DMS 273 treated with DMSO at 0.1 percent for 48 hours (cell line): ENCODE data around the gene PJA2.
A peak's percentile ranks its signal among the peaks of the same experiment; 100 is the strongest.

Experiments
- DNase-seq: peaks from one replicate; lab custom pipeline; 2025; lab: John Stamatoyannopoulos, UW

The PJA2 gene

GRCh38 chr5:109408991-109409843 lies 557 bp downstream of the PJA2 start:
- DNase-seq = peak; percentile 58

GRCh38 chr5:109407913-109408312 lies 1.9 kb downstream of the PJA2 start:
- DNase-seq = no peak

GRCh38 chr5:109406719-109407118 lies 3.1 kb downstream of the PJA2 start:
- no peak for DNase-seq

- no peak for DNase-seq
Measured at GRCh38 chr5:109404428-109404960, 5.3 kb downstream of the PJA2 start.

DNA sequence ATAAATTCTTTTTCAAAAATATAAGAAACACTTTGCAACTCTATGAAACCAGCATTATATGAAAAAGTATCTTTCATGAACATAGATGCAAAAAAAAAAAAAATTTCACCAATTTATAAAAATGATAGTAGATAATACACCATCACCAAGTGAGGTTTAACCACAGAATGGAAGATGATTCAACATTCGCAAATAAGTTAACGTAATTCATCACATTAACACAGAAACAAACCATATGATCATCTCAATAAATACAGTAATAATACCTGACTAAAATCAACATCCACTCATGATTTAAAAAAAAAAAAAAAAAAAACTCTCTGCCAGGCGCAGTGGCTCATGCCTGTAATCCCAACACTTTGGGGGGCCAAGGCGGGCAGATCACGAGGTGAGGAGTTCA lies 6.3 kb downstream of the PJA2 start:
- no peak for DNase-seq

GRCh38 chr5:109399092-109399759 lies 10.5 kb downstream of the PJA2 start:
- DNase-seq = no peak

DNA sequence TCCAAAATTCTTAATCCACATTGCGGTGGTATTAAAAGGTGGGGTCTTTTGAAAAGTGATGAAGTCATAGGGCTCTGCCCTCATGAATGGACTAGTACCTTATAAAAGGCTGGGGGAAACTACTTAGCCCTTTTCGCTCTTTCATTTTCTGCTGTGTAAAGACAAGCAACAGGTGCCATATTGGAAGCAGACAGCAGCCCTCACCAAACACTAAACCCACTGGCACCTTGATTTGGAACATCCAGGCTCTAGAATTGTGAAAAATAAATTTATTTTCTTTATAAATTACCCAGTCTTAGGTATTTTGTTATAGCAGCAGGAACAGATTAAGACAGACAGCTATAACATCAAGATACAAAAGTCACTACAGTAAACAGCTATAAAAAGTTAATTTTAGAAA lies 12.8 kb downstream of the PJA2 start:
- no peak for DNase-seq

- DNase-seq = no peak
Measured at GRCh38 chr5:109394806-109395205, 15.0 kb downstream of the PJA2 start.

DNA sequence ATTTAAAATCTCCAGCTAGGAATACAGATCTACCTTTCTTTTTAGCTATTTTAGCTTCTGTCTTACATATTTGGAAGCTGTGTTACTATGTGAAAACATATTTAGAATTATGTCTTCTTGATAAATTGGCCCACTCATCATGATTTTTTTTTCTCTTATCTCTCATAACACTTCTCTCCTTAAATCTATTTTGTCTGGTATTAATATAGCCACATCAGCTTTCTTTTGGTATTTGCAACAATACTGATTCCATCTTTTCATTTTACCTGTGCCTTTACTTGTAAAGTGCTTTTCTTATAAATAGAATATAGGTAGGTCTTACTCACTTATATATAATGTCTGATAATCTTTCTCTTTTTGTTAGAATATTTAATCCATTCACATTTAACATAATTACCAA lies 19.6 kb downstream of the PJA2 start:
- DNase-seq = no peak

DNA sequence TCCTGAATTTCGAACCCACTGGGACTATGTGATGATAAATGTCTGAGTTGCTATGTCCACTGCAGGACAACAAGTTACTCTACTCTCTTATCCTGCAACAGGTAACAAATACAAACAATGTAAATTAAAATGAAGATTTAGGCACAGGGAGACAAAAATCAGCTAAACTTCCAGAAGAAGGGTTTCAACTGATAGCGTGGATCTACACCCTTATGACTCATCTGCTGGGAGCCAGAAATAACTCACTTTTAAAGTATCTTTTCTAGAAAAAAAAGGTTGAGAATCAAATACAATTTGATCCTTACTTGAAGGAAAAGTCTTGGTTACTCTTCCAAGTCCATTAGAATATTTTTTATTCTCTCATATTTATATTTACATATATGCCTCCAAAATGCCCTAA lies 21.4 kb downstream of the PJA2 start:
- no peak for DNase-seq

GRCh38 chr5:109387408-109387974 lies 22.3 kb downstream of the PJA2 start:
- DNase-seq = no peak

DNA sequence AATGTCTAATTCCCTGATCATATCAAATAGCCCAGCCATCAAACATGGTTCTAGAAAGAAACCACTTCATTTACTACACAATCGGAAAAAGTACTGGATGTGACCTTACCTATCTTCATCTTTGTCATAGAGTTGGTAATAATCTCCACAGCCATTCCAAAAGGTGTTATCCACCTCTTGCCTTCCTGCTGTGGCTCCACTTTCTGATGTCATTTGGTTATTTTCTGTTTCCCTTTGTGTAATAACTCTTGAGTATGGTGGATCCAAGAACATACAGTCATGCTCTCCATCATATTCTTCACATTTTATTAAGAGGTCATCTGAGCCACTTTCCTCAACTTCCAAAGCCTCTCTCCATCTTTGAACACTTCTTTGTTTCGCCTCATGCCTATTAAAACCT lies 31.7 kb downstream of the PJA2 start:
- DNase-seq = no peak

- no peak for DNase-seq
Measured at GRCh38 chr5:109374625-109375024, 35.1 kb downstream of the PJA2 start.

- no peak for DNase-seq
Measured at GRCh38 chr5:109373932-109374331, 35.8 kb downstream of the PJA2 start.

GRCh38 chr5:109370343-109370742 lies 39.4 kb downstream of the PJA2 start:
- no peak for DNase-seq

- DNase-seq = no peak
Measured at GRCh38 chr5:109365653-109366052, 44.1 kb downstream of the PJA2 start.

DNA sequence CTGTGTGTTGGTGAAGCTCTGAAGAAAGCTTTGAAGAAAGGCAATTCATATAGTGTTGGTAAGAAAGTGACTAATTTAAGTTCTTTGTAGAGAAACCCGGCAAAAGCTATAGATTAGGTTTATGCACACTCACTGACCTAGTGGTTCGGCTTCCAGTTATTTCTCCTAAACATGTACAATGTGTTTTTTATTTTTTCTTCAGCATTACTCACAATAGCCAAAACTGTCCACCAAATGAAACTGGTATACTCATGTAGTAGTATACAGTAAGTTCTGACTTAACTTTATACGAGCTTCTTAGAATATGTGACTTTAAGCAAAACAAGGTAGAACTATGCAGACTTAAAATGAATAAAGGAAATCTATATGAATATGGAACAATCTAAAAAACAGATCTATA lies 44.8 kb downstream of the PJA2 start:
- no peak for DNase-seq

- DNase-seq = no peak
Measured at GRCh38 chr5:109359642-109360041, 50.1 kb downstream of the PJA2 start.

- DNase-seq = no peak
Measured at GRCh38 chr5:109357807-109358206, 52.0 kb downstream of the PJA2 start.

GRCh38 chr5:109354761-109355160 lies 55.0 kb downstream of the PJA2 start:
- DNase-seq = no peak

DNA sequence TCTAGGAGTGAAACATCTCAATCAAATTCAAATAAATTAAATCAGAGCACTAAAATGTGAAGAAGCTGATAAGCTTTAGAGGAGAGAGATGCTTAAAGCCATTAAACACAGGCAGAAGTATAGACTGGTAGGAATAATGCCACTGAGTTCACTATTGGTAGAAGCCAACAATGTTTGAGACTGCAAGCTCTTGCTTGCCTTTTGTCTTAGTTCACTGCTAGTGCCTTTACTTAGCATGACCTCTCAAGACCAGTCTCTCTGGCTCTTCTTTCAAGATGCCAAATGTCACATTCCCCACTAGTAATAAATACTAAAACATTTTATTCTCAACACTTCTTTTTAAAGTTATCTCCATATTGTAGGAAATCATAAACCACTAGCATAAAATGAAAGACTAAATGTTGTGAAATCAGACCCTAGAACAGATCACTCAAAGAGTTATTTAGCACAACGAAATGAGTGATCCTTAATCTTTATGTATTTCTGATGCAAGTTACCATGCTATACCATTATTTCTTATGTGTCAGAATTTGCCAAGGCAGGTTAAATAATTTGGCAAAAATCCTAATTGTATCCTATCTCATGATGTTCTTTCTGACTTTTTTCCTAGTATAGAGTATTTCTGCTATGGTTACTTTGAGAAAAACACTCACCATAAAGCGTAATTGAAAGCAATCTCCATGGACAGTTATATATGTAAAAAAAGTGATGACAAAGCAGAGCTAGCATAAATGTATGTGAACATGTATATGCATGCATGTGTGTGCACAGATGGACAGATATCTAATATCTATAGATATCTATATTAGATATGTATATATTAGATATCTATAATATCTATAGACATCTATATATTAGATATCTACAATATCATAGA lies 57.5 kb downstream of the PJA2 start:
- no peak for DNase-seq
